ENCODE results near the gene SMPD1.

The SMPD1 gene

DNA sequence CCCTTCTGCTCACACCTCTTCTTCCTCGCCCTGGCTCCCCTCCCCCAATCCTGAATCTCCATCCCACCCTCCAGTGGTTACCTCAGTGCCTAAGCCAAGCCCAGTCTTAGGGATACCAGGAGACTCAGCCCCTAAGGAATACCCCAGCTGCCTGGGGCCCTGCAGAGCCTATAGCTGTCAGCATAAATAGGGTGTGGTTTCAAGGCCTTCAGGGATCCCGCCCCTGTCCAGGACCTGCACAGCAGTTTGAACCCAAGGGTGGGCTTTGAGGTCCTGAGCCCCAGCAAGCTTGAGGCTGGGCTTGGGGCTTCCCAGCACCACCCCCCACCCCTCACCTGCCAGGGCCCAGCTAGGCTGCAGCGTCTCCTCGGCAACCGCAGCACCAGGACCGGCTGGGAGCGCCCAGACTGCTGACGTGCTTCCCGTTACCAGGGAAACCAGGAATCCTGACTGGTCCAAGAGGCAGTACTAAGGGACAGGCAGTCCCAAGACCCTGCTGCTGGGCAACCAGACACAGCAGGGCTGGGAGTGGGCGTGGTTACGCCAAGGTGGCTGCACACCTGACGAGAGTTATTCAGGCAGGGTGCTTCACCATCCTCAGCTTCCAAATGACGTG lies 14.9 kb downstream of the SMPD1 start:
- no peaks in the 10 kb centered on the region for H3K9me3 ChIP-seq (ENCODE audit: control insufficient read depth, insufficient read depth, low read depth, low read length)
- no peak overlapping the region for H3K4me3 ChIP-seq (ENCODE audit: low read depth, low read length)
- H3K4me1 ChIP-seq (ENCODE audit: control insufficient read depth, insufficient read depth, low read length), result no peaks in the 10 kb centered on the region
- POLR2A ChIA-PET, result no interaction called here
- no peak overlapping the region for H3K27ac ChIP-seq (ENCODE audit: extremely low read depth, low read depth, low read length)
- CTCF ChIA-PET, result interaction anchor here (1.0 to 1.7 kb wide), 3 partner anchors 27 to 126 kb away, joined by 3 to 5 read pairs (median 3); no protein-coding TSS in a partner anchor
- H3K36me3 ChIP-seq (ENCODE audit: control insufficient read depth in 2 of 2, insufficient read depth in 1 of 2, low read length in 2 of 2), result peaks cover 0 to 66% of the 10 kb centered on the region in 2 experiments; a peak in 1 of 3 replicates
- TF ChIP-seq PRDM10 (tag by site-specific recombination; IDR thresholded peaks at IDR 0.05), result no peak
- 0 out of 2 replicates have a peak, but pooled peaks have one; percentile 8 for TF ChIP-seq ZNF449 (tag by site-specific recombination; IDR thresholded peaks at IDR 0.05)

- H3K4me1 ChIP-seq (ENCODE audit: control insufficient read depth, insufficient read depth, low read length), result no peaks in the 10 kb centered on the region
Measured at GRCh38 chr11:6405846-6406245, 15.6 kb downstream of the SMPD1 start.

More at GRCh38 chr11:6405846-6406245, 15.6 kb downstream of the SMPD1 start:
- Histone ChIP-seq H3K9me3 (ENCODE audit: control insufficient read depth, insufficient read depth, low read depth, low read length) (no peaks in the 10 kb centered on the region), H3K4me3 (ENCODE audit: low read depth, low read length) (no peak overlapping the region), H3K36me3 (ENCODE audit: control insufficient read depth in 2 of 2, insufficient read depth in 1 of 2, low read length in 2 of 2) (peaks cover 0 to 68% of the 10 kb centered on the region in 2 experiments; a peak in 1 of 3 replicates), H3K27ac (ENCODE audit: extremely low read depth, low read depth, low read length) (no peak overlapping the region)
- ChIA-PET POLR2A (no interaction called here), CTCF (interaction anchor here (0.5 to 1.7 kb wide), 6 partner anchors 12 to 349 kb away, joined by 3 to 5 read pairs (median 3); partner anchors contain the start of gene MRPL17)
- TF ChIP-seq SP2 (tag by site-specific recombination; IDR thresholded peaks at IDR 0.05) (no peak), ZNF184 (tag by site-specific recombination; IDR thresholded peaks at IDR 0.05) (no peak), ZSCAN23 (tag by site-specific recombination; IDR thresholded peaks at IDR 0.05) (no peak), KLF1 (tag by site-specific recombination; IDR thresholded peaks at IDR 0.05) (no peak), ZNF626 (tag by site-specific recombination; IDR thresholded peaks at IDR 0.05) (no peak), ZNF223 (tag by site-specific recombination; IDR thresholded peaks at IDR 0.05) (no peak), ZNF211 (tag by site-specific recombination; IDR thresholded peaks at IDR 0.05; ENCODE audit: low read depth) (no peak), ZNF677 (tag by site-specific recombination; IDR thresholded peaks at IDR 0.05) (no peak), ZNF26 (tag by site-specific recombination; IDR thresholded peaks at IDR 0.05) (no peak), ZNF266 (tag by site-specific recombination; IDR thresholded peaks at IDR 0.05; ENCODE audit: low read depth) (no peak), ZNF530 (tag by site-specific recombination; IDR thresholded peaks at IDR 0.05; ENCODE audit: low read depth) (no peak), ZFP37 (tag by site-specific recombination; IDR thresholded peaks at IDR 0.05) (no peak), OSR2 (tag by site-specific recombination; IDR thresholded peaks at IDR 0.05) (no peak), ZNF560 (tag by site-specific recombination; IDR thresholded peaks at IDR 0.05; ENCODE audit: borderline replicate concordance) (no peak), ZBTB7A (tag by site-specific recombination; IDR thresholded peaks at IDR 0.05; ENCODE audit: low read depth) (no peak), ZNF221 (tag by site-specific recombination; IDR thresholded peaks at IDR 0.05; ENCODE audit: borderline replicate concordance) (no peak), ZNF140 (tag by site-specific recombination; IDR thresholded peaks at IDR 0.05) (no peak), ZNF112 (tag by site-specific recombination; IDR thresholded peaks at IDR 0.05) (no peak)
- TF ChIP-seq, protein P1, sequence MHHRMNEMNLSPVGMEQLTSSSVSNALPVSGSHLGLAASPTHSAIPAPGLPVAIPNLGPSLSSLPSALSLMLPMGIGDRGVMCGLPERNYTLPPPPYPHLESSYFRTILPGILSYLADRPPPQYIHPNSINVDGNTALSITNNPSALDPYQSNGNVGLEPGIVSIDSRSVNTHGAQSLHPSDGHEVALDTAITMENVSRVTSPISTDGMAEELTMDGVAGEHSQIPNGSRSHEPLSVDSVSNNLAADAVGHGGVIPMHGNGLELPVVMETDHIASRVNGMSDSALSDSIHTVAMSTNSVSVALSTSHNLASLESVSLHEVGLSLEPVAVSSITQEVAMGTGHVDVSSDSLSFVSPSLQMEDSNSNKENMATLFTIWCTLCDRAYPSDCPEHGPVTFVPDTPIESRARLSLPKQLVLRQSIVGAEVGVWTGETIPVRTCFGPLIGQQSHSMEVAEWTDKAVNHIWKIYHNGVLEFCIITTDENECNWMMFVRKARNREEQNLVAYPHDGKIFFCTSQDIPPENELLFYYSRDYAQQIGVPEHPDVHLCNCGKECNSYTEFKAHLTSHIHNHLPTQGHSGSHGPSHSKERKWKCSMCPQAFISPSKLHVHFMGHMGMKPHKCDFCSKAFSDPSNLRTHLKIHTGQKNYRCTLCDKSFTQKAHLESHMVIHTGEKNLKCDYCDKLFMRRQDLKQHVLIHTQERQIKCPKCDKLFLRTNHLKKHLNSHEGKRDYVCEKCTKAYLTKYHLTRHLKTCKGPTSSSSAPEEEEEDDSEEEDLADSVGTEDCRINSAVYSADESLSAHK (tag by site-specific recombination; IDR thresholded peaks at IDR 0.05), result no peak
- TF ChIP-seq, protein P2, sequence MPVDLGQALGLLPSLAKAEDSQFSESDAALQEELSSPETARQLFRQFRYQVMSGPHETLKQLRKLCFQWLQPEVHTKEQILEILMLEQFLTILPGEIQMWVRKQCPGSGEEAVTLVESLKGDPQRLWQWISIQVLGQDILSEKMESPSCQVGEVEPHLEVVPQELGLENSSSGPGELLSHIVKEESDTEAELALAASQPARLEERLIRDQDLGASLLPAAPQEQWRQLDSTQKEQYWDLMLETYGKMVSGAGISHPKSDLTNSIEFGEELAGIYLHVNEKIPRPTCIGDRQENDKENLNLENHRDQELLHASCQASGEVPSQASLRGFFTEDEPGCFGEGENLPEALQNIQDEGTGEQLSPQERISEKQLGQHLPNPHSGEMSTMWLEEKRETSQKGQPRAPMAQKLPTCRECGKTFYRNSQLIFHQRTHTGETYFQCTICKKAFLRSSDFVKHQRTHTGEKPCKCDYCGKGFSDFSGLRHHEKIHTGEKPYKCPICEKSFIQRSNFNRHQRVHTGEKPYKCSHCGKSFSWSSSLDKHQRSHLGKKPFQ (tag by site-specific recombination; IDR thresholded peaks at IDR 0.05), result no peak
